Measurements from ENCODE around the gene PRR36.
A peak's percentile ranks its signal among the peaks of the same experiment; 100 is the strongest.

Gene PRR36

GRCh38 chr19:7869910-7870511 lies 4.2 kb downstream of the PRR36 start:
- DNase-seq, result peak; percentile 41 to 67
- no peak overlapping the region for H2AK5ac ChIP-seq (ENCODE audit: low read length)
- H3K4me2 ChIP-seq (ENCODE audit: low read length), result peak overlapping the region; percentile 71
- peaks cover 3% of the 10 kb centered on the region for H3K79me1 ChIP-seq (ENCODE audit: low read length)
- H3K4me3 ChIP-seq (ENCODE audit: low read depth, low read length), result peak overlapping the region; percentile 43
- H3K79me2 ChIP-seq (ENCODE audit: control insufficient read depth, insufficient read depth, low read length, poor library complexity), result no peaks in the 10 kb centered on the region
- H3K36me3 ChIP-seq (ENCODE audit: control insufficient read depth in 1 of 2, insufficient read depth in 2 of 2, low read length in 2 of 2), result no peaks in the 10 kb centered on the region
- H4K8ac ChIP-seq (ENCODE audit: low read depth, low read length), result no peak overlapping the region
- no peak overlapping the region for H2BK12ac ChIP-seq (ENCODE audit: low read length)
- no peak overlapping the region for H4K91ac ChIP-seq (ENCODE audit: low read depth, low read length)
- H2BK5ac ChIP-seq (ENCODE audit: low read depth, low read length, poor library complexity), result no peak overlapping the region
- H3K4ac ChIP-seq (ENCODE audit: low read depth, low read length), result no peak overlapping the region
- H3K18ac ChIP-seq (ENCODE audit: low read length), result no peak overlapping the region
- no peak overlapping the region for H2BK120ac ChIP-seq (ENCODE audit: insufficient read depth, low read length, poor library complexity)
- no peak overlapping the region for H3K9ac ChIP-seq (ENCODE audit: low read length)
- H3K4me1 ChIP-seq (ENCODE audit: control insufficient read depth in 1 of 2, insufficient read depth in 2 of 2, low read length in 2 of 2), result peaks cover 16 to 40% of the 10 kb centered on the region in 2 experiments
- peaks cover 13% of the 10 kb centered on the region for H3K9me3 ChIP-seq (ENCODE audit: insufficient read depth, low read depth, low read length)
- H3K14ac ChIP-seq (ENCODE audit: low read length), result no peak overlapping the region
- no peak overlapping the region for H3K23ac ChIP-seq (ENCODE audit: low read length)
- H4K12ac ChIP-seq (ENCODE audit: low read depth, low read length), result peak overlapping the region; percentile 12
- H3K27me3 ChIP-seq (ENCODE audit: insufficient read depth, low read length), result peaks cover 23% of the 10 kb centered on the region
- no peak overlapping the region for H3K27ac ChIP-seq (ENCODE audit: low read depth, low read length)
- H2AFZ ChIP-seq (ENCODE audit: insufficient read depth, low read length, poor library complexity), result peak overlapping the region; percentile 88
- no CpG with 5 or more reads among the region's 30 CpGs for WGBS (ENCODE audit: extremely low coverage, insufficient coverage, insufficient read length)

- no peak overlapping the region for H4K8ac ChIP-seq (ENCODE audit: low read depth, low read length)
- H2BK5ac ChIP-seq (ENCODE audit: low read depth, low read length, poor library complexity), result no peak overlapping the region
- no peak overlapping the region for H4K91ac ChIP-seq (ENCODE audit: low read depth, low read length)
- peak overlapping the region; percentile 12 for H4K12ac ChIP-seq (ENCODE audit: low read depth, low read length)
- H2BK120ac ChIP-seq (ENCODE audit: insufficient read depth, low read length, poor library complexity), result no peak overlapping the region
- no peak overlapping the region for H3K18ac ChIP-seq (ENCODE audit: low read length)
- no peaks in the 10 kb centered on the region for H3K36me3 ChIP-seq (ENCODE audit: control insufficient read depth in 1 of 2, insufficient read depth in 2 of 2, low read length in 2 of 2)
- WGBS (ENCODE audit: extremely low coverage, insufficient coverage, insufficient read length), result no CpG with 5 or more reads among the region's 47 CpGs
- H2AK5ac ChIP-seq (ENCODE audit: low read length), result no peak overlapping the region
- H2BK12ac ChIP-seq (ENCODE audit: low read length), result no peak overlapping the region
- no peak overlapping the region for H3K9ac ChIP-seq (ENCODE audit: low read length)
- peaks cover 3% of the 10 kb centered on the region for H3K79me1 ChIP-seq (ENCODE audit: low read length)
- H3K4ac ChIP-seq (ENCODE audit: low read depth, low read length), result no peak overlapping the region
- peak overlapping the region; percentile 71 for H3K4me2 ChIP-seq (ENCODE audit: low read length)
- H3K4me1 ChIP-seq (ENCODE audit: control insufficient read depth in 1 of 2, insufficient read depth in 2 of 2, low read length in 2 of 2), result peaks cover 16 to 38% of the 10 kb centered on the region in 2 experiments
- H3K4me3 ChIP-seq (ENCODE audit: low read depth, low read length), result peak overlapping the region; percentile 43
- peak; percentile 55 to 79 for DNase-seq
- H3K79me2 ChIP-seq (ENCODE audit: control insufficient read depth, insufficient read depth, low read length, poor library complexity), result no peaks in the 10 kb centered on the region
- peaks cover 13% of the 10 kb centered on the region for H3K9me3 ChIP-seq (ENCODE audit: insufficient read depth, low read depth, low read length)
- H2AFZ ChIP-seq (ENCODE audit: insufficient read depth, low read length, poor library complexity), result peak overlapping the region; percentile 88
- H3K27me3 ChIP-seq (ENCODE audit: insufficient read depth, low read length), result peaks cover 23% of the 10 kb centered on the region
- no peak overlapping the region for H3K14ac ChIP-seq (ENCODE audit: low read length)
- H3K23ac ChIP-seq (ENCODE audit: low read length), result no peak overlapping the region
- no peak overlapping the region for H3K27ac ChIP-seq (ENCODE audit: low read depth, low read length)
Observed at GRCh38 chr19:7869453-7869909, 4.7 kb downstream of the PRR36 start.

GRCh38 chr19:7868671-7869452 lies 5.3 kb downstream of the PRR36 start:
- Histone ChIP-seq H2BK5ac (ENCODE audit: low read depth, low read length, poor library complexity) (no peak overlapping the region), H3K36me3 (ENCODE audit: control insufficient read depth in 1 of 2, insufficient read depth in 2 of 2, low read length in 2 of 2) (no peaks in the 10 kb centered on the region), H3K79me1 (ENCODE audit: low read length) (peaks cover 3% of the 10 kb centered on the region), H4K8ac (ENCODE audit: low read depth, low read length) (no peak overlapping the region), H3K18ac (ENCODE audit: low read length) (no peak overlapping the region), H3K27me3 (ENCODE audit: insufficient read depth, low read length) (peaks cover 20% of the 10 kb centered on the region), H2AFZ (ENCODE audit: insufficient read depth, low read length, poor library complexity) (peak overlapping the region; percentile 88), H3K4me1 (ENCODE audit: control insufficient read depth in 1 of 2, insufficient read depth in 2 of 2, low read length in 2 of 2) (peaks cover 16 to 34% of the 10 kb centered on the region in 2 experiments), H3K79me2 (ENCODE audit: control insufficient read depth, insufficient read depth, low read length, poor library complexity) (no peaks in the 10 kb centered on the region), H4K12ac (ENCODE audit: low read depth, low read length) (no peak overlapping the region), H4K91ac (ENCODE audit: low read depth, low read length) (no peak overlapping the region), H3K27ac (ENCODE audit: low read depth, low read length) (no peak overlapping the region), H3K9me3 (ENCODE audit: insufficient read depth, low read depth, low read length) (peaks cover 13% of the 10 kb centered on the region), H2BK120ac (ENCODE audit: insufficient read depth, low read length, poor library complexity) (no peak overlapping the region), H3K9ac (ENCODE audit: low read length) (no peak overlapping the region), H2AK5ac (ENCODE audit: low read length) (no peak overlapping the region), H3K4me2 (ENCODE audit: low read length) (peak overlapping the region; percentile 71), H2BK12ac (ENCODE audit: low read length) (no peak overlapping the region), H3K4ac (ENCODE audit: low read depth, low read length) (no peak overlapping the region), H3K23ac (ENCODE audit: low read length) (no peak overlapping the region), H3K14ac (ENCODE audit: low read length) (no peak overlapping the region), H3K4me3 (ENCODE audit: low read depth, low read length) (peak overlapping the region; percentile 30)
- DNase-seq, result peak; percentile 94 to 97
- no CpG with 5 or more reads among the region's 67 CpGs for WGBS (ENCODE audit: extremely low coverage, insufficient coverage, insufficient read length)

GRCh38 chr19:7868326-7868670 lies 5.9 kb downstream of the PRR36 start:
- no peak overlapping the region for H4K12ac ChIP-seq (ENCODE audit: low read depth, low read length)
- no peak overlapping the region for H3K18ac ChIP-seq (ENCODE audit: low read length)
- H2BK120ac ChIP-seq (ENCODE audit: insufficient read depth, low read length, poor library complexity), result no peak overlapping the region
- no peak overlapping the region for H2BK12ac ChIP-seq (ENCODE audit: low read length)
- no peak overlapping the region for H3K23ac ChIP-seq (ENCODE audit: low read length)
- peaks cover 22% of the 10 kb centered on the region for H3K27me3 ChIP-seq (ENCODE audit: insufficient read depth, low read length)
- no peaks in the 10 kb centered on the region for H3K36me3 ChIP-seq (ENCODE audit: control insufficient read depth in 1 of 2, insufficient read depth in 2 of 2, low read length in 2 of 2)
- no peak overlapping the region for H3K27ac ChIP-seq (ENCODE audit: low read depth, low read length)
- no peak overlapping the region for H3K14ac ChIP-seq (ENCODE audit: low read length)
- peaks cover 16 to 34% of the 10 kb centered on the region in 2 experiments for H3K4me1 ChIP-seq (ENCODE audit: control insufficient read depth in 1 of 2, insufficient read depth in 2 of 2, low read length in 2 of 2)
- H3K9me3 ChIP-seq (ENCODE audit: insufficient read depth, low read depth, low read length), result peaks cover 13% of the 10 kb centered on the region
- H4K91ac ChIP-seq (ENCODE audit: low read depth, low read length), result no peak overlapping the region
- no peak overlapping the region for H4K8ac ChIP-seq (ENCODE audit: low read depth, low read length)
- no CpG with 5 or more reads among the region's 21 CpGs for WGBS (ENCODE audit: extremely low coverage, insufficient coverage, insufficient read length)
- peaks cover 3% of the 10 kb centered on the region for H3K79me1 ChIP-seq (ENCODE audit: low read length)
- no peaks in the 10 kb centered on the region for H3K79me2 ChIP-seq (ENCODE audit: control insufficient read depth, insufficient read depth, low read length, poor library complexity)
- no peak overlapping the region for H3K9ac ChIP-seq (ENCODE audit: low read length)
- no peak overlapping the region for H3K4me3 ChIP-seq (ENCODE audit: low read depth, low read length)
- H3K4ac ChIP-seq (ENCODE audit: low read depth, low read length), result no peak overlapping the region
- H2AFZ ChIP-seq (ENCODE audit: insufficient read depth, low read length, poor library complexity), result no peak overlapping the region
- peak overlapping the region; percentile 71 for H3K4me2 ChIP-seq (ENCODE audit: low read length)
- H2AK5ac ChIP-seq (ENCODE audit: low read length), result no peak overlapping the region
- peak; percentile 72 to 83 for DNase-seq
- H2BK5ac ChIP-seq (ENCODE audit: low read depth, low read length, poor library complexity), result no peak overlapping the region

Measured in trophoblast cell (in vitro differentiated cells and primary cell).